K562 (cell line): Measurements from ENCODE around the gene HIPK1. TPM values are rescaled to one million over a fixed set of nuclear protein-coding genes. Genes with fewer than 3 reads are reported as not detected.

Experiments used
- ARID4B ChIP-seq: sonication (generic); formaldehyde crosslinking; IDR thresholded peaks from 2 replicates; pipeline ENCODE4 v1.8.0; 2022; ENCODE audit warnings: mild to moderate bottlenecking, missing genetic modification reagents
- CREB1 ChIP-seq, 2 experiments: sonication (generic) in 1 of 2; formaldehyde crosslinking in 1 of 2; IDR thresholded peaks; 2 replicates each; pipeline versions ENCODE4 v1.6.1 to v1.8.0; 2012 to 2022; ENCODE audit warnings: inconsistent platforms in 1 of 2, mild to moderate bottlenecking in 1 of 2, missing genetic modification reagents in 1 of 2, moderate library complexity in 1 of 2
- ELF4 ChIP-seq: fragments of 450-650 bp; formaldehyde crosslinking; IDR thresholded peaks from 2 replicates; pipeline ENCODE4 v1.4.0; 2022; ENCODE audit warnings: missing genetic modification characterization
- ETV5 ChIP-seq: sonication (generic); formaldehyde crosslinking; IDR thresholded peaks from 2 replicates; pipeline ENCODE4 v1.4.0; 2020; ENCODE audit warnings: low read depth, mild to moderate bottlenecking, missing genetic modification reagents
- MBD1 ChIP-seq: fragments of 250-450 bp; sonication (Bioruptor Pico); IDR thresholded peaks from 2 replicates; pipeline ENCODE4 v1.8.0; 2022; ENCODE audit warnings: inconsistent platforms
- MIER1 ChIP-seq: fragments of 450-650 bp; IDR thresholded peaks from 2 replicates; pipeline ENCODE4 v1.6.1; 2016; ENCODE audit warnings: antibody characterized with exemption, mild to moderate bottlenecking, low read depth
- MTA1 ChIP-seq: fragments of 450-650 bp; IDR thresholded peaks from 2 replicates; pipeline ENCODE4 v1.6.1; 2017; ENCODE audit warnings: borderline replicate concordance
- NONO ChIP-seq, 2 experiments: fragments of 200-400 bp in 1 of 2; fragments of 450-650 bp in 1 of 2; formaldehyde crosslinking in 1 of 2; IDR thresholded peaks; 2 replicates each; pipeline ENCODE4 v1.6.1; 2017; ENCODE audit warnings: low read depth in 2 of 2, mild to moderate bottlenecking in 2 of 2, moderate library complexity in 2 of 2, low read length in 1 of 2
- PML ChIP-seq: IDR thresholded peaks from 2 replicates; pipeline ENCODE4 v1.6.1; 2012; ENCODE audit warnings: low read length, inconsistent platforms
- RB1 ChIP-seq: fragments of 450-650 bp; IDR thresholded peaks from 2 replicates; pipeline ENCODE4 v1.6.1; 2017; ENCODE audit warnings: low read depth, mild to moderate bottlenecking
- RFX5 ChIP-seq: IDR thresholded peaks from 2 replicates; pipeline ENCODE4 v1.6.1; 2011; ENCODE audit warnings: low read depth, mild to moderate bottlenecking, improper control_type of control experiment, low read length
- SIN3B ChIP-seq: fragments of 450-650 bp; IDR thresholded peaks from 2 replicates; pipeline ENCODE4 v1.6.1; 2017; ENCODE audit warnings: low read depth, mild to moderate bottlenecking, moderate library complexity
- SRSF3 ChIP-seq: fragments of 200-400 bp; formaldehyde crosslinking; IDR thresholded peaks from 2 replicates; pipeline ENCODE4 v1.6.1; 2016; ENCODE audit warnings: mild to moderate bottlenecking, low read length, moderate library complexity; ENCODE audit not compliant: insufficient read depth
- TBL1XR1 ChIP-seq, 2 experiments: IDR thresholded peaks; 2 replicates each; pipeline ENCODE4 v1.6.1; 2012; ENCODE audit warnings: improper control_type of control experiment in 2 of 2, low read length in 2 of 2, mild to moderate bottlenecking in 1 of 2
- TEAD1 ChIP-seq, 2 experiments: fragments of 450-650 bp in 1 of 2; sonication (generic) in 1 of 2; formaldehyde crosslinking; IDR thresholded peaks; 2 replicates each; pipeline versions ENCODE4 v1.4.0 to v1.8.0; 2020 to 2022; ENCODE audit warnings: mild to moderate bottlenecking in 2 of 2, missing genetic modification reagents in 1 of 2
- TFAM ChIP-seq: fragments of 250-450 bp; sonication (Bioruptor Pico); conservative IDR thresholded peaks from 2 replicates; pipeline ENCODE4 v1.5.0; 2021; ENCODE audit warnings: mild to moderate bottlenecking, moderate library complexity
- TRIM25 ChIP-seq: fragments of 450-650 bp; IDR thresholded peaks from 2 replicates; pipeline ENCODE4 v1.7.0; 2016; ENCODE audit warnings: borderline replicate concordance
- ZNF133 ChIP-seq: fragments of 250-450 bp; sonication (Bioruptor Pico); IDR thresholded peaks from 2 replicates; pipeline ENCODE4 v1.4.0; 2020; ENCODE audit warnings: mild to moderate bottlenecking
- polyA plus RNA-seq, 8 experiments: library from polyadenylated mRNA; depleted of rRNA in 4 of 8; stranded (reverse) in 5 of 8; unstranded in 3 of 8; fragments of >200 nt; fragmentation: Nextera tagmentation in 2 of 8; fragmentation: Illumina TruSeq in 1 of 8; extraction: Ambion mirVana in 2 of 8; extraction: Trizol in 1 of 8; gene quantifications; 2 replicates each; pipeline versions ENCODE4 v1.2.1 to v1.2.3, GENCODE V29; 2011 to 2014; ENCODE audit warnings: inconsistent platforms in 1 of 8, missing spikeins in 1 of 8
- total RNA-seq, 7 experiments: library from RNA; depleted of rRNA in 6 of 7; stranded (reverse); fragments of >200 nt in 6 of 7; fragmentation: Illumina TruSeq in 2 of 7; extraction: Trizol in 2 of 7; gene quantifications; 2 replicates each; pipeline versions ENCODE4 v1.2.1 to v1.2.3, GENCODE V29; 2011 to 2021; ENCODE audit warnings: low replicate concordance in 1 of 7

The HIPK1 gene
- total and polyA plus RNA-seq, 9 of the 15 experiments (the other 6 are each of a cell fraction or from before 2014, with no cell fraction given) = 10.0 to 57.9 (median 29.6) TPM

- TF ChIP-seq TEAD1 (CRISPR knock-in tag; IDR thresholded peaks at IDR 0.05) (peak in 1 of 2 experiments; percentile 83; a peak in 2 of 4 replicates), PML (peak; percentile 99), SRSF3 (no peak), NONO (IDR thresholded peaks at IDR 0.05; ENCODE audit: low read depth in 2 of 2, low read length in 1 of 2) (peak in 1 of 2 experiments; percentile 89; a peak in 2 of 4 replicates), TFAM (no peak), MTA1 (peak; percentile 94), ARID4B (CRISPR knock-in tag) (no peak), TRIM25 (peak; percentile 26; the same call in 1 of the 2 replicates), MBD1 (CRISPR knock-in tag) (no peak), ELF4 (CRISPR knock-in tag) (peak; percentile 82; the same call in 1 of the 2 replicates), RFX5 (0 out of 2 replicates have a peak, but pooled peaks have one; percentile 34), RB1 (peak; percentile 69; the same call in 1 of the 2 replicates), TBL1XR1 (IDR thresholded peaks at IDR 0.05; ENCODE audit: low read length in 2 of 2) (peak; percentile 99), CREB1 (IDR thresholded peaks at IDR 0.05) (peak; percentile 77), CREB1 (CRISPR knock-in tag; IDR thresholded peaks at IDR 0.05) (no peak; the same call in 1 of the 2 replicates), SIN3B (0 out of 2 replicates have a peak, but pooled peaks have one; percentile 11), ETV5 (CRISPR knock-in tag) (peak; percentile 50; the same call in 1 of the 2 replicates), ZNF133 (CRISPR knock-in tag) (no peak), MIER1 (0 out of 2 replicates have a peak, but pooled peaks have one; percentile 48)
Measured at GRCh38 chr1:113913887-113914664, 15.0 kb upstream of the HIPK1 start (continued).
